ENCODE measurements around the gene GOLGA6B. TPM values are rescaled to one million over a fixed set of nuclear protein-coding genes. Genes with fewer than 3 reads are reported as not detected.

Gene GOLGA6B
- total and polyA plus RNA-seq, 2 of the 13 experiments (the other 11 are each of a cell fraction or from before 2014, with no cell fraction given): 0.04 TPM; not detected in 1

GRCh38 chr15:72685925-72686794 lies 31.7 kb downstream of the GOLGA6B start, which contains the start of the genes BBS4 and HIGD2B (continued):
- TF ChIP-seq ZNF609 (CRISPR knock-in tag; IDR thresholded peaks at IDR 0.05; ENCODE audit: borderline replicate concordance): 0 out of 2 replicates have a peak, but pooled peaks have one; percentile 27
- TF ChIP-seq MED1 (CRISPR knock-in tag; IDR thresholded peaks at IDR 0.05): no peak
- TF ChIP-seq NFRKB (IDR thresholded peaks at IDR 0.05): 0 out of 2 replicates have a peak, but pooled peaks have one; percentile 42
- no peak for TF ChIP-seq SETDB1 (CRISPR knock-in tag; IDR thresholded peaks at IDR 0.05; ENCODE audit: borderline replicate concordance)
- TF ChIP-seq GATAD1 (CRISPR knock-in tag; IDR thresholded peaks at IDR 0.05): peak; percentile 81
- TF ChIP-seq ZFP36 (IDR thresholded peaks at IDR 0.05; ENCODE audit: borderline replicate concordance, low read depth, low read length, partially characterized antibody): no peak
- peak; percentile 94 for TF ChIP-seq POLR2AphosphoS5 (IDR thresholded peaks at IDR 0.05; ENCODE audit: low read depth, low read length)
- TF ChIP-seq RARA (CRISPR knock-in tag; IDR thresholded peaks at IDR 0.05): no peak
- TF ChIP-seq TCF7L2 (IDR thresholded peaks at IDR 0.05; ENCODE audit: low read depth, low read length): no peak
- TF ChIP-seq DPF2 (CRISPR knock-in tag; IDR thresholded peaks at IDR 0.05; ENCODE audit: borderline replicate concordance, low read depth): no peak
- no peak; the same call in 1 of the 2 replicates for TF ChIP-seq ZBTB7B (CRISPR knock-in tag; IDR thresholded peaks at IDR 0.05)
- TF ChIP-seq TBX3 (IDR thresholded peaks at IDR 0.05; ENCODE audit: borderline replicate concordance): no peak
- no peak for TF ChIP-seq RFX5 (IDR thresholded peaks at IDR 0.05; ENCODE audit: low read depth, low read length)
- TF ChIP-seq ZNF383 (CRISPR knock-in tag; IDR thresholded peaks at IDR 0.05; ENCODE audit: borderline replicate concordance): no peak
- TF ChIP-seq, protein P1, sequence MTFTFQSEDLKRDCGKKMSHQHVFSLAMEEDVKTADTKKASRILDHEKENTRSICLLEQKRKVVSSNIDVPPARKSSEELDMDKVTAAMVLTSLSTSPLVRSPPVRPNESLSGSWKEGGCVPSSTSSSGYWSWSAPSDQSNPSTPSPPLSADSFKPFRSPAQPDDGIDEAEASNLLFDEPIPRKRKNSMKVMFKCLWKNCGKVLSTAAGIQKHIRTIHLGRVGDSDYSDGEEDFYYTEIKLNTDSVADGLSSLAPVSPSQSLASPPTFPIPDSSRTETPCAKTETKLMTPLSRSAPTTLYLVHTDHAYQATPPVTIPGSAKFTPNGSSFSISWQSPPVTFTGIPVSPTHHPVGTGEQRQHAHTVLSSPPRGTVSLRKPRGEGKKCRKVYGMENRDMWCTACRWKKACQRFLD (CRISPR knock-in tag; IDR thresholded peaks at IDR 0.05; ENCODE audit: borderline replicate concordance): no peak
- TF ChIP-seq REXO4 (CRISPR knock-in tag; IDR thresholded peaks at IDR 0.05; ENCODE audit: borderline replicate concordance): no peak

Data from HepG2 (cell line).